NCI-H2171 treated with DMSO at 0.1 percent for 48 hours (cell line): ENCODE results near the gene GGACT.

Experiments used
- DNase-seq: peaks from one replicate; lab custom pipeline; 2025; lab: John Stamatoyannopoulos, UW

The GGACT gene

GRCh38 chr13:100547791-100548201 is 40.8 kb downstream of the GGACT start:
- DNase-seq = peak; percentile 76

DNA sequence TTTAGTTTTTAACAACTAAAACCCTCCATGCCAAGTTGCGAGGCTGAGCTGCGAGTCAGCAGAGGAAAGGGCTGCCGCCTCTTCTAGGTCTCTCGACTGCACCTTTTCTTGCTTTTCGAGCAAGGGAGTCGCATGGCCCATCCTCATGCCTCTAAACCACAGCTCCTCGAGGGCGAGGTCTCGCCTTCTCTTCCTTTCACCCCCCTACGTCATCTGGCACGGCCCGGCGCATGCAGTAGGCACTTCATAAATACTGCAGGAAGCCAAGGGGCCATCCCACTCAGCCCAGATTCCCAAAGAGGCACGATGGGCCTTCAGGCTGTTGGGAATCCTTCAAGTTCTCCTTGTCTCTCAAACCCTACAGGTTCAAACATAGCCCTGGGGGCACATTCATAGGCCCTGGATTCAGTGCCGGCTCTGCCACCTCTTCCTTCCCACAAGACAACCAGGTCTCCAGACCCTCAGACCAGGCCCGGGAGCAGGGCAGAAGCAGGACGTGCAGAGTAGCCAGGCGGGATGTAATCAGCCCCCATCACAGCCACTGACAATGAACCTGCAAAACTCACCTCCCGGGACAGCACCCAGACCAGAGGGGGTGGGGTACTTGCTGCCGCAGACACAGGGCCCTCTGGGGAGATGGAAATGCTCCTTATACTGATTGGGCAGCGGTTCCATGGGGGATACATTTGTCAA is 41.7 kb downstream of the GGACT start:
- no peak for DNase-seq

DNA sequence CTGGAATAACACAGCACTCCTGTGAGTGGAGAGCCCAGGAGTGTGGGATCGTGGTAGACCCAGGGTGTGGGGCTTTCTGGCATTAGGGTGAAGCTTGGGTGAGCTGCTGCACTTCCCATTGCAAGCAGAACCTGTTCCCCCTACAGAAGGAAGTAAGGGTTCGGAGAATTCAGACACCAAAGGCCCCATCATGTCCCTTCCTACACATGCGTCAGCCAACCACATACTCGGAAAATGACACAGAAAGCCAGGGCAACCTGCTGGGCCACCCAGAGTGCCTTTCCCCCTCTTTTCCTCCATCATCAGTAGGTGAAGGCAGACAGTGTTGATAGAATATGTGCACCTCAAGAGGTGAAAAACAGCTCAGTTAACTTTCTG is 42.9 kb downstream of the GGACT start:
- DNase-seq = no peak

DNA sequence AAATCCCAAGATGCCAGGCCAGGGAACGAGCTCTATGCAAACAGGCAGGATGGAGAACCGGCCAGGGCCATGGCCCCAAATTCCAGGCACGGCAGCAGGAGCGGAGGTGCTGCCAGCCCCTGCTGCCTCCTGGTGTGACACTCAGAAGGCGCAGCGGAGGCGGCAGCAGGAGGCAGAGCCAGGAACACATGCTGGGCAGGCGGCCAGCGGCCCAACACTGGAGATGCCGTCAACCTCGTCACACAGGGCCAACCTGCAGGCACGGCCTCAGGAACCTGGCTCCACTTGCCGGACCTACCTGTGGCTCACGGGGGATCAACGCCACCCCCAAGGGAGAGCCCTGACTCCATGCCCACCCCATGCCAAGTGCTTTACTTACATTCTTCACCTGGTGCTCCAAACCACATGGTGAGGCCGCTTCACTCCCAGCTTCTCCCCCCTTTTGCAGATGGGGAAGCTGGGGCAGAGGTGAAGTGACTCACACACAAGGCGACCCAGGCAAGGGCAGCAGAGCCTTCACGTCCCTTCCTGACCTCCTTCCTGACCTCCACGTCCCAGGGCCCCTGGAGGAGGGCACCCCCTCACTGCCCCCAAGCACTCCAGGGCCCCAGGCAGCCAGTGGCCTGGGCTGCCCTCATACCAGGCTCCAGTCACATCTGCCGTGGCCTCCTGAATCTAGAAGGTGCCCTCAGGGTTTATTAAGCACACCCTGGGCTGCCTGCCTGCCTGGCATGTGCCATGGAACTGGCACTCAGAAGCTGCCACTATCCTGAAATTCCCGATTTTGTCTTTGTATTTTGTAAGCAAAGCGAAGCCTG is 43.5 kb downstream of the GGACT start:
- no peak for DNase-seq

- DNase-seq = no peak
Observed at GRCh38 chr13:100543872-100544602, 44.6 kb downstream of the GGACT start.

DNA sequence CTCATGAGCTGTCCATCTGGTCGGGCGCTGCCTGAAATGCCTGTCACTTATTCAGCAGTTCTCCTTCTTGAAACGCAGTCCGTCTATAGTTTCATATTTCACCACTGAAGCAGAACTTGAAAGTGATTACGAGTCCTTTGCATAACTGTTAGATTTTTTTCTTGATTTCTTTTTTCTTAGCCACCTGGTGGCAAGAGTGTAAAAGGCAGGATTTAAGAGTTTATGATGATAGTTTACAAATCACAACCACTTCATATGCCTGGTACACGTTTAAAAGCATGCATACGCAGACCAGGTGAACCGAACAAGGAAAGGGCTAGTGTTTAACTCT is 45.8 kb downstream of the GGACT start:
- DNase-seq = peak; percentile 80

DNA sequence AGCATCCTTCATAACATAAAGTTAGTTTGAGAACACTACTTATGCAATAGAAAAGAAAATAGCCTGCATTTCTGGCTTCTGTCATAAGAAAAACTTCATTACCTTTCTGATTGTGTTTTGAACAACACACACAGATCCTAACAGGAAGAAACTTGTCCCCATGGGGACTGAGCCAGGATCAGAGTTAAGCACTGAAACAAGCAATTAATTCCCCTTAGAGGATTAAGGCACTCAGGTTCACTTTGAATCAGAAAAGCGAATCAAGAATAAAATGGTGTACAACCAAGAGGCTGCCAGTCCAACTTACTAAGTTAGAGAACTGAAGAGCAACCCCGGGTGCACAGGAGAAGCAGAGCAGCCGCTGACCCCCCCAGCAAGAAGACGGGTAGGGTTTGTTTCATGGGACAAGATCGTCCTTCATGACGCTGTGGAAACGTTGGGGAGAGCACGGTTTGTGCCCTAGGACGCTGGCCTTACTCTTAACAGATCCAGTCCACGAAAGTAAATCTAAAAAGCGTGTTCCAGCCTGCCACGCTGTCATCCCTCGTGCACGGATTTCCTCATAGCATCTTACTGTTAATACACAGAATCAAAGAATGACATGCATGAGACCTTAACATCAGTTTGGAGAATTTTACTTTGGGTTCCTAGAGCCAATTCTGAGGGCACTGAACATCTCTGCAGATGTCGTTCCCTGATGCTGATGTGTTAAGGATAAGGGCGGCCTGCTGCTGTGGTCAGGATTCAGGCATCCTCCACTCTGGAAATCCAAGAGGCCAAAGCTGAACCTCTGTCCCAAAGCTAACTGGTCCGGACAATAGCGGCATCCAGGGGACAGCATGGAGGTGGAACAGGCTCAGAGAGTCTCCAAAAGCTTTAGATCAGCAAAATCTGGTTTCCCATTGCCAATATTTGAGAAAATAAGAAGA is 46.4 kb downstream of the GGACT start:
- peak; percentile 48 for DNase-seq

GRCh38 chr13:100540621-100541020 is 48.0 kb downstream of the GGACT start:
- no peak for DNase-seq

DNA sequence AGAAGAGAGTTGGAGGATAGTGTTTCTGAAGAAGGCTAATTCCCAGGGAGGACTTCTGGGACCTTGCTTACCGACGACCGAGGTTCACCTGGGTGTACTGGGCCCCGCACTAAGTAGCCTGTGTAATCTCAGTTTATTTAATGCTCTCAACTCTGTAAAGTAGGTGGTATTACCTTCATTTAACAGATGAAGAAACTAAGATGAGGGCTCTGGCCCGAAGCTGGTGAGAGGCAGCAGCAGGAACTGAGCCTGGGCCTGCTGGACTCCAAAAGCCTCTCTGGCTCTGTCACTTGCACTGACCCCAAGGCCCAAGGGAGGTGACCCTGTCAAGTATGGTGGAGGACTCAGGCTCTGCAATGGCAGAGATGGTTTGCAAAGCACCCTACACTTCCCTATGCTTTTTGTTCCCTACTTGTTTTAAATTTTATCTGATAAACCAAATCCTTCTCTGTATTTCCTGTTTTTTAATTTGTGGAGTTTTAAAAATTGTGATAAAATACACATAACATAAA is 50.6 kb downstream of the GGACT start:
- no peak for DNase-seq

DNA sequence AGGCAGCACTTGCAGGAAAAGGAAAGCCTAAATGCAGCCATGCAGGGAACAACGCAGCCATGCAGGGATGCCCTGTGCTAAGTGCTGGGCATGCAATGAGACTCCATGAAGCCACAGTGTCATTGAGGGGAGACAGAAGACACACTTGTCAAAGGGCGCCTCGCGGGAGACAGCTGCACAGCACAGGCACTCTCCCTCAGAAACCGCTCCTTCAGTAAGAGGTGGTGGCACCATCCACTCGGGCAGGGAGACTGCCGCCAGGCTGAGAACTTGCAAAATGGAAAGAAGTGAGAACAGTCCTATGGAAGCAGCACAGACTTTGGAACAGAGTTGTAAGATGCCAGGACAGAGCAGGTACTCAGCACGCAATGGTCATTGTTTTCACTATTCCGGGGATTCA is 51.1 kb downstream of the GGACT start:
- DNase-seq = no peak

- DNase-seq = no peak
Observed at GRCh38 chr13:100536643-100537180, 51.9 kb downstream of the GGACT start.

- no peak for DNase-seq
Observed at GRCh38 chr13:100535426-100536135, 53.0 kb downstream of the GGACT start.

DNA sequence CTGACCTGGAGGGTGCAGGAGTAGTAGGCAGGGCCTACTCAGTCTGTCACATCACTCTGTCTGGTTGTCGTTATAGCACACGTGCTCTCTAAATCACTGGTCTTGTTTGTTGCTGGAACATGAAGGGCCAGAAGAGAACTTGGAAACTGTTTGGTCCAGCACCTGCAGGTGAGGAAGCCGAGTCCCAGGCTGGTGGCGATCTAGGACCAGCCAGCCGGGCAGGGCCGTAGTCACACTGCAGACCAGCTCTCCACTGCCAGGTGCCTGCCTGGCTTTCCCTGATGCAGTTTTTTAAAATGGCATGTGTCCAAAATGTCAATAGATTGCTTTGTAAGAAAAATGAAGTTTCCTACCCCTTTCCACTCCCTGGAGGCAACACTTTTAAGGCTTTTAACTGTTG is 53.7 kb downstream of the GGACT start:
- DNase-seq = no peak

DNA sequence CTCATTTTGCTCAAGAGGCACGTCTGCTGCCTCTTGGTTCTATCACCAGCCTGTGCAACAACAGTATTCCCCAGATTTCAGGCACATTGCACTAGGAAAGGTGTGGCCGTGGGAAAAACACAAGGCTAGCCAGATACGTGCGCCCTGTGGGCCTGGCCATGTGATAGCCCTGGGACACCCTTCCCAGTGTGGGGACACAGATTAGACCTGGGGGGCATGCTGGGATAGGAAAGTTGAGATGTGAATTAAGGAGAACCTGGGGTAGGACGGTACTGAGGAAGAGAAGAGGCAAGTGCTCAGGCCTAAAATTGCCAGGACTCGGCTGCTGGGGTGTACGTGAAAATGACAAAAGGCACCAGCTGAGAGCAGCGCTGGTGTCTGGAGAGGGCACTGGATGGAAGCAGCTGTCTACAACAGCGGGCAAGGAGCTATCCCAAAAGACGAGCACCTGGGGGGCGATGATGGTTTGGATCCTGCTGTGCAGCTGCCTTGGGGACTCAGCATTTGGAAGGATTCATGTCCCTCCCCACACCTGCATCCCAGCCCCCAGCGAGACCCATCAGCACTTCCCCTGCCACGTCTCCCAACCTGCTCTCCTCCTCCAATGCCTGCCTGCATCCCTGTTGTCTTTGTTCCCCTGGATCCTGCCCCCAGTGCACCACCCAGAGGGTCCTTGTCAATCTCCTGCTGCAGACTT is 54.3 kb downstream of the GGACT start:
- DNase-seq = no peak

GRCh38 chr13:100533588-100534041 is 55.0 kb downstream of the GGACT start:
- peak; percentile 69 for DNase-seq

GRCh38 chr13:100532836-100533435 is 55.7 kb downstream of the GGACT start:
- no peak for DNase-seq

DNA sequence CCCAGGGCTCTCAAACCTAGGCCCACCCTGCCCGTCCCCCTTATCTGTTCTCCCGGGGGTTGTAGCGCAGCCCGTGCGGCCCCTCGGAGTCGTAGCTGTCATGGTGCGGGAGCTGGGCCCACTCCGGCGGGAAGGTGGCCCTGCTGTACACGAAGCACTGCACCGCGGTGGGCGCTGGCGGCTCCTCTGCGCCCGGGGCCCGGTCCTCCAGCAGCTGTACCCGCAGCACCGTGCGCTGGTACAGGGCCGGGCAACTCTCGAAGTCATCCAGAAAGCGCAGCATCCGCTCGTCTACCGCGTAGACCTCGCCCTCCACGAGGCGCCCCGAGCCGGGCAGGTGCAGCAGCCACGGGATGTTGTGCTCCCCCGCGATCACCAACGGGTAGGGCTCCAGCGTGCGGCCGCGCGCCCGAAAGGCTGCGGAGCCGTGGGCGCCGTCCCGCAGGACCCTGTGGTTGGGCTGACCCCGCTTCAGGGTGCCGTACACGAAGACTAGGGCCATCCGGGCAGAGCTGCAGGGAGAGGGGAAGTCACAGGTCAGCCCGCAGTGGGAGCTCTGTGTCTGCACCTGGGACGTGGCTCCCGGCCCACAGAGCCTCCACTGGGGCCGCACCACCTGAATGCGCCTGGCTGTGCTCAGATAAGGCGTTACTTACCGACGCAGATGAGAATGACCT is 56.4 kb downstream of the GGACT start:
- no peak for DNase-seq

DNA sequence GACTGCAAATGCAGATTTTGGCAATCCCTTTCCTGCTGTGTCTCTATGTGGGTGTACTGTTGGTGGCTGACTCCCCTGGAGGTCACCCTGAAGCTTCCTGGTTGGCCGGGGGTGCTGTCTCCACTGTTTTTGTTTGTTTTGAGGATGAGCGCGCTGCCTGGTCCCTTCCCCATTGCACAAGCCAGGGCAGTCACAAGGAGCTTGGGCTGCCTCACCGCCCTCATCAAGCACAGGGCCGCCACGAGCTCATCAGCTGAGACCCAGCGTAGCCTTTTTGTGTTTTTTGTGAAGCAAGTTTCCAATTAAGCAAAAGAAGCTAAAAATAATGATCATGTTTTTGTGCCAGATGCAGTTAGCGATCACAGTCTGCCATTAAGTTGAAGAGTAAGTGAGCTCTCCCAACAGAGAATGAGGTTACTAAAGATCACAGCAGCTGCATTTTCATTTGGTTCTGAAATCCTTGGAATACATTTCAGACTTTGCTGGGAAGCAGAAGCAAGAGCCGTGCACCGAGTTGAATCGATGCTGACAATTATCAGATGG is 57.8 kb downstream of the GGACT start:
- no peak for DNase-seq
